ENCODE data around the gene TSC22D2.
A peak's percentile ranks its signal among the peaks of the same experiment; 100 is the strongest.
"Not testable (repeated sequence)": the region's sequence is repeated elsewhere in the genome, so short reads cannot be mapped to it uniquely, and the experiment has no call there.

Gene TSC22D2

DNA sequence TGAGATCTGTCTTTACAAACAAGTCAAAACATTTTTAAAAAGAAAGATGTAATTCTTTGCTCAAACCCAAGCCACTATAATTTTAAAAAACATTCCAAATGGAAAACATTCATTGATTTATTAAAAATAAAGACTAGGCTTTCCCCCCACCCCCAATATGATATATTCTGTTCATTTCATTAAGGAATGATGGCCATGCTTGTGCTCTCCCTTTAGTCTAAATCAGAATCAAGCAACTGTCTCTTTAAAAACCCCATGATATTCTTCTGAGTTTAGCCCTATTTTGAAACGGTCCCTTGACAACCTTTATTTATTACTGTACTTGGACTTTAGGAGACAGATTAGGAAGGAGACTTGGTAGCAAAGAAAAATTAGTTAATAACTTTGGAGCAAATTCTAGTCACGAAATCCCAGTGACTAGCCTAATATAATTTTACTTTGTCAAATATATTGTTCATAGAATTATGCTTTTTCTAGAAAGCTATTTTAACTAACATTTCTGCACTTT is 38.4 kb downstream of the TSC22D2 start:
- DNase-seq, result no peak

DNA sequence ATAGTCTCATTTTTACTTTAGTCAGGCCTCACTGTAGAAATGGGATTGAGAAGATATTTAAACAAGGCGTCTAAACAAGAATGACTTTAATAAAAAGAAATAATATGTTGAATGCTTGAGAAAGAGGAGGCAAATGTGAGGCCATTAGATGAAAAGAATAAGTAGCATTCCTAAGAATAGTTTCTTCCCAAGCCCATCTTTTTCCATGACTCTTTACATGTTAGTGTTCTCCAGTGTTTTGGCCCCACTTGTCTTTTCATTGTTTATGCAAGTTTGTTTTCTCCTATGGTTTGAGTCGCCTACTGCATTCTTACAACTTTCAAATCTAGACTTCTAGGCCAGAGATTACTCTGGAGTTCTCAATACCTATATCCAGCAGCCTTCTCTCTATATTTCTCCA is 39.0 kb downstream of the TSC22D2 start:
- DNase-seq, result no peak

DNA sequence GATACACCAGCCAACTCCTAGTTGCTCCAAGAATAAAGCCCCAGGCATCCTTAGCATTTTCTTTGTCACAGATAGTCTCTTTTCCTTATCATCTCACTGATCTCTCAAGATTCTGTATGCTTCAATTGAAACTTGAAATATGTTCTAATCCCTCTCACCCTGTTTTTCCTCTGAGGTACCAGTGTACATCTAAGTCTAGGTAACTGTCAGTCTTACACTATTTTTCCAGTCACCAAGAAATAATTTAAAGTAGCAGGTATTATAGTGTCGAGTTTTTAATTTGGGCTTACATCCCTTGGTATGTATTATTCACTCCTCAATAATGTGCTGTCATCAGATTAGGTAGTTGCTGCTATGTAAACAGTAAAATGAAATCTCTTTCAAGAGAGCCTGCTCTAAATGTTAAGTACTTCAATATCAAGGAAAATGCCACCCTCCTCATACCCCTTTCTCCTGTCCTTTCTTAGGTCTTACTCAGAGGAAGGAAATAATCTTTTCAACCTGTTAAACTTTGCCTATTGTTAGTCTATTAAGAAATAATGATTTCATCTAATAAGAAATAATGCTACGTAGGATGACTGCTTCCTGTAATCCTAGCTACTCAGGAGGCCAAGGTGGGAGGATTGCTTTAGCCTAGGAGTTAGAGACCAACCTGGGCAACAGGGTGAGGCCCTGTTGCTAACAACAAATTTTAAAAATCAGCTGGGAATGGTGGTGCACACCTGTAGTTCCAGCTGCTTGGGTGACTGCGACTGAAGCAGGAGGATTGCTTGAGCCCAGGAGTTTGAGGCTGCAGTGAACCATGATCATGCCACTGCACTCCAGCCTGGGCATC is 39.8 kb downstream of the TSC22D2 start:
- DNase-seq, result no peak

DNA sequence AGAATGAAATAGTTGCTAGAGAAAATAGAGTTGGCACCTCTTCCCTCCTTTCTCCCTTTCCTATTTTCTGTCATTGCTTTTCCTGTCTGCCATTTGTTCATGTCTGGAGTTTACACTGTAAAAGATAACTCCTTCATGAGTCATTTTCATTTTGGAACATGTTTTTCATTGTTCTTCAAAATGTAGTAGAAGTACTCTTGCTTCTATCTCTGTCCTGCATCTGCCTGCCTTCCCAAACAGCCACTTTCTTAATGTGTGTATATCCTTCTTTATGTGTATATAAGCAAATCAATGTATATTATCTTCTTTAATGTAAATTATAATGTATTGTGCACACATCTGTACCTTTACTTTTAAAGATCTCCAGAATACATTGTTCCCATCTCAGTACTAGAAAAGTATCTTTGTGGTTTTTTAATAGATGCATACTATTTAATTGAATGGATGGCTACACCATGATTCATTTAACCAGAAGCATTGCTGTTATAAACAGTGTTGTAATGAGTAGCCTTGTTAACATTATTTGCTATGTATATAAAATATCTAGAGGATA is 41.1 kb downstream of the TSC22D2 start:
- no peak for DNase-seq

DNA sequence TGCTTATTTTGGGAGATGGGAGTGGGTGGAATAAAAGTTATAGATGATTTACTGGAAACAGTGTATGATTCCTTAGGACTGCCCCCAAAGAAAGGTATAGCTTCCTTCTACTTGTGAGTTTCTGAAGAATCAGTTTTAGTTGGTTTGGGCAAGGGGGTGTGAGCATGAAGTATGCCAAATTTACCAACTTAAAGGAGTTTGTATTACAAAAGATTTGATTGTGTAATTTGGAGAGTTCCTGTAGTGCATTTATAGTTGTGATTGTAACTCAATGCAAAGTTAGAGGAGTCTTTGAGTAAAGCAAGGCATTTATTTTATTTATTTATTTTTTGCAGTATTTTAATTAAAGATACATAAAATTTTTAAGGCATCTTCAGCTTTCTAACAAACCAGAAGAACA is 42.8 kb downstream of the TSC22D2 start:
- no peak for DNase-seq

DNA sequence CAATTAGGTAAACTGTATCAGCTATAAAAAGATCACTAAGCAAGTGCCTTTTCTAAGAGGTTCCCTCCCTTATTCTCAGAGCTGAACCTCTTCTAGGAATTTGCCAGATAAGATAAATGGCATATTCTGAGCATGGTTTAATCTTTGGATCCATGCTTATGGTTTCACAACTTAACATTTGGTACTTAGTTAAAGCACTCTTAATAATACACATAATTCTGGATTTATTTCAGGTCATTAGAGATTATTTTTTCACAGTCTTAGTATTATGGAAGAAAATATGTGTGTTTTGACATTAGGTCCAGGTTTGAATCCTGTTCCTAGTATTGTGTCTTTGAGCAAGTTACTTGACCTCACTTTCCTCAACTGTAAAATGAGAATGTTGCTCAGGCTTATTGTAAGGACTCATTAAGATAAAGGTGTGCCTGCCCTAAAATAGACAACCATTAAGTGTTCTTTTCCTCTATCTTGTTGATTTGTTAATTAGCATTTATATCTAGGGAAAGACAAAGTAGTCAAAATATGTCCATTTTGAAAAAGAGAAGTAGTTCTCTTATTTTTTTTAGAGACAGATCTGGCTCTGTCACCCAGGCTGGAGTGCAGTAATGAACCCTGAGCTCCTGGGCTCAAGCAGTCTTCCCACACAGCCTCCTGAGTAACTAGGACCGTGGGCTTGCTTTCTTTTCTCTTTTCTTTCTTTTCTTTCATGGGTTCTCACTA is 43.4 kb downstream of the TSC22D2 start:
- DNase-seq, result no peak

DNA sequence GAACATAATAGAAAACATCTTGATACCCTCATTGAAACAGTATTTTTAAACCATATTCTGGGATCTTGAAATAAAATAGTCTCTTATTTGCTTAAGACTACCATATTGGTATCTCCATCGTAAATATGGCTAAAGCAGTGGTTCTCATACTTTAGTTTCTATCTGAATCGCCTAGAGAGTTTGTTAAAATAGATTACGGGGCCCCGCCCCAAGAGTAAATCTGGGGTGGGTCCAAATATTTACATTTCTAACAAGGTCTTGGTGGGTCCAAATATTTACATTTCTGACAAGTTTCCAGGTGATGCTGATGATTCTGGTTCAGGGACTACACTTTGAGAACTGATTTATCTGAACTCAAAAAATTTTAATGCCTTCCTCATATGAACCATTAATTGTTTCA is 45.3 kb downstream of the TSC22D2 start:
- DNase-seq, result no peak

DNA sequence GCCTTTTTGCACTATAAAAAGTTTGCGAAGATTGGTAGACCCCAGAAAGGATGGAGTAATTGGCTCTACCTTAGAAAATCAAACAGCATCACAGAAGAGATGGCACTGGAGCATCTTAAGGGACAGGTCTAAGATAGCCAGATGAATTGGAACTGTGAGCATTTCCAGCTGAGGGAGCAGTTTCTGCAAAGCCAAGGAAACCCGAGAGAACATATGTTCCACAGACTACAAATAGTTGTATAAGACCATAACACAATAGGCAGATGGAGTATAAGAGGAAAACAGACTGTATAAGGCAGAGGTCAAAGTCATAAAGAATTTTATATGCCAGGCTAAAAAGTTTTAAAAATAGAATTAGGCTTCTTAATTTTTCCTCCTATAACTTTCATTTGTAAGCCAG is 46.0 kb downstream of the TSC22D2 start:
- DNase-seq, result no peak

DNA sequence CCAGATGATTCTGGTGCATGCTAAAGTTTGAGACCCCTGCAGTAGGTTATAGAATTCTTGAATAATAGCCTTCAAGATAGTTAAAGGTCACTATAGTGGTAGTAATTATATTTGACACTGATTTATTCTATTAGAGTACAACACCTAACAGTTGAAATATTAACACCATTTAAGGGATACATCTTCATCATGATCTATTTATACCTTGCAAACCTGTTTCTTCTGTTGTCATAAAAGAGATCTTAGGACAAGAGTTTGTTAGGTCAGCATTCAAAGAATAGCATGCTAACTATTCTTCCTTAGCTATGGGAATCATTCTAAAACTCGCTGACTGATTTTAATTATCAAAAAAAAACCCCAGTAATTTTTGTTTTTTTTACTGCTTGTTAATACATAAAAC is 46.5 kb downstream of the TSC22D2 start:
- DNase-seq, result no peak

DNA sequence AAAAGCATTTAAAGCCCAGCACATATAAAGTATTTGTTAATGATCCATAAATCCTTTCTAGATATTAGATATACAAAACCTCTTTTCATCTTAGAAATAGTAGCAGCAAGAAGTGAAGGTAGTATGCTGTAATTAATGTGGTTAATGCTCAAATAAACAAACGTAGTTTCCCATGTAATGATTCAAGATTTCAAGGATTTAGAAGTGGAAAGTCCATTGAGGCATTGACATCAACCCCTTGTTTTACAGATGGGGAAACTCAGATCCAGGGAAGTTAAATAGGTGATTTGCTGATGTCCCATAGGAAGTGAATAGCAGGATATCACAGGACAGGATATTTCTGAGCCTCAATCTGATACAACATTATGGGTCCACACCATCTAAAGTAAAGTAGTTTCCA is 47.2 kb downstream of the TSC22D2 start:
- DNase-seq, result no peak

DNA sequence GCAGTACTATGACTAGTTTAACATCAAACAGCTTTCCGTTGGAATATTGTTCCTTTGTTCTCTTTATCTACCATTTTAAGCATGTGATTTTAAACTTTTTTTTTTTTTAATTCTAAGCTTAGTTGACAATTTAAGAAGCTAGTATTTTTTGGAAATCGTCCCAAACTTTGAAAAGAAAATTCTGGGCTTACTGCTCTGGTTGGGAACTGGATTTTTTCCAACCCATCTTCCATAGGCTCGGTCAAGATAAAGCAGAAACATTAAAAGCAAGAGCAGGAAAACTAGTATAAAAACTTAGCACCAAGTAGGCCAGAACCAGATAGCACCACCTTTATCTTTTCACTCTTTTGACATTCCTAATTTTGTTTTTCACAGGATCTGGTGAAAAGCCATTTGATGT is 49.9 kb downstream of the TSC22D2 start:
- DNase-seq, result no peak

DNA sequence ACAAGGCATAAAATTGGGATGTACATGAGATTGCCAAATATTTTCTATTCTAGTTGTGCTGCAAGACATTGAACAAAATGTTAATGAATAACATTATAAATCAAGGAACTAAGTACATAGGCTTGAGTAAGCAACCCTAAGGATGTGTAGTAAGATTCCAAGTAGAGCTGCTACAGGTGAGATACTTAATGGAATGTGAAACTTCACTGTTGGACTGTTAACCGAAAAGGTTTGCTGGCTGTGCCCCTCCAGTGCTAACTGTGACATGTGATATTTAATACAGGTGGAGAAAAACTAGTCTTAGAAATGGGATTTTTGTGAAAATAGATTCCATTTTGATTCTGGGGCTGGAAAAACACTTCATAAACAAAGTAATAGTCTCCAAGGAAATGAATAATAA is 52.4 kb downstream of the TSC22D2 start:
- no peak for DNase-seq

DNA sequence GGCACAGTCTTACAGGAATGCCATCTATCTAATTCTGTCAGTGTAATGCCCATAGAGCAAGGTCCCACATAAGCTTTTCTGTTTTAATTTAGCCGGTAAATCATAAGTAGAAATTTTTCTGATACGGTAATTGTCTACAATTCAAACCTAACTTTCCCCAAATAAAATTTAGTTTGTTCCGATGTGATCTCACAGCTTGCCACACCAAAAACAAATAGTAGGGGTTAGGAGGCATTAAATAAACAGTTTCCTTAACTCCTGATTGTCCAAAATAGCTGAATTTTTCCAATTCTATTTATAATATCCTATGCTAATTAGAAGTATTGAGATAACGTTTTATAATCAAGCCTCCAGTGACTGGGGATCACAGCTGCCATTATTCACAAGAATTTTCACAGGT is 53.3 kb downstream of the TSC22D2 start:
- no peak for DNase-seq

DNA sequence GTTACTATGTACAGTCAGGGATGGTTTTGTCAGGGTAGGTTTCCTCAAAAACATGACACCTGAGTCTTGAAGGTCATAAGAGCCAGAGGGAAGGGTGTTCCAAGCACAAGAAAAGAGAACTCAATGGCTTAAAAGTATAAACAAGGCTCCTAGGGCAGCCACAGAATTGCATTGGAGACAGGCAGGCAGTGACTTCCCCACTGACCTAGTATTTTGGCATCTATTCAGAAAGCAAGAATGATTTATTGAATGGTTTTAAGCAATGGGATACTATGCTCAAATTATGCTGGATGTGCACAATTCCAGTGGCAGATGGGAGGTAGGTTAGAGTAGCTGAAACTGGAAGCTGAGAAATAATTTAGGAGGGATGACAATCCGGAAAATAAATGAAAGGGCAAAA is 54.0 kb downstream of the TSC22D2 start:
- DNase-seq, result no peak

DNA sequence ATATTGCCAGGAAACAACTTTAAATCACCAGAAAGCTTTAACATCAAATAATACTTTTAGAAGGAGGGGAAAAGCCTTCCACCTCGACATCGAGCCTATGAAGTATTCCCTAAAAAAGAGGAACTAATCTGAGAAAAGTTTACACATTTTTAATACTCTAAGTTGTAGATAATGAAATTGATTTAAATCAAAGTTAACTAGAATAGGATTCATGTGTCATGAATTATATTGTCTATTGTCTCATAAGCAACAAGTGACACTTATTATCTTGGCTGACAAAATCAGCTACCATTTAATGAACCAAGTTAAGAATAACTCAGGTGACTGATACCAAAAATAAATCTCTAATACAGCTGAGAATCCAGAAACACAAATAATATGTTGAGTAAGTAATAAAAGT is 56.6 kb downstream of the TSC22D2 start:
- no peak for DNase-seq

DNA sequence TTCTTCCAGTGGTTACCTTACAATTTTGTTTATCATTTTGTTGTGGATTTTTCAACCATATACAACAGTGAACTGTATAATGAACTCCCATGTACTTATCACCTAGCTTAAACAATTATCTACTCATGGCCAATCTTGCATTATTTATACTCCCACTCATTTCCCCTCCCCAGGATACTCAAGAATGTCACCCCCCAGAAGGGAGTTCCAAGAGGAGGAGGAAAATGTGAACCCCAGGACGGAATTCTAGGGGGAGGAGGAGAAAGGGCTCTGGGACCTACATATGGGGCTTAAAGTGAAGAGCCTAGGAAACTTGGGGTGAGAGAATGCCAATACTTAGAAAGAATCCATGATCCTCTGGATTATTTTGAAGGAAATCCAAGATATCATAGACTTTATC is 59.3 kb downstream of the TSC22D2 start:
- DNase-seq, result no peak

DNA sequence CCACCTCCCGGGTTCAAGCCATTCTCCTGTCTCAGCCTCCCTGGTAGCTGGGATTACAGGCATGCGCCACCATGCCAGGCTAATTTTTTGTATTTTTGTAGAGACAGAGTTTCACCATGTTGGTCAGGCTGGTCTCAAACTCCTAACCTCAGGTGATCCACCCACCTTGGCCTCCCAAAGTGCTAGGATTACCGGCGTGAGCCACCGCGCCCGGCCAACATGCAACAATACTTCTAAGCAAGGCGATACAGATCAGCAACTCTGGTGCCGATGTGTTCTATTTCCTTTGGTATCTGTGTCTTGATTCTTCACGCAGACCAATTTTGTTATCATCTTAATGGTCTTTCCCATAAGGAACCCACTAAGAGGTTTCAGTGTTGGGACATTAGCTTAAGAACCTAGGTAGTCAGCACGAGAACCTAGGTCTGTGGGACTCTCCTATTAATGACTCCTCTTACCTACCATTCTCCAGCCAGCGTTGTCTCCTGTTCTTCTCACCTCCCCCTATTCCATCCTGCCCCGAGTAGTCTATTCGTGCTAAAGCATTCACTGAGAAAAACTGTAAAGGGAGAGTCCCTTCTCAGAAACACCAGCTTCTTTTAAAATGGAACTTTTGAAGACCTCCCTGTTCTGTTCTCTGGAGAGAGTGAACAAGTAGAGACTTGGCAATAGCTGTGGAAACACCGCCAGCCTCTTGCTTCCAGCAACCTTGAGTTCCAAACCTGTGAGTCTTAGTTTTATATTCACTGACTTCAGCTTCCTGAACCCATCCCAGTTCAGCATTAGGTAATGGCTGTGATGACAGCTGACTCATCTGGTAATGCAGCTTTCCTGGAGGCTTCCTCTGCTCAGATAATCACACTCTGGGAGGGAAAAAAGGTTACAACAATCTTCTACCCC is 61.2 kb downstream of the TSC22D2 start:
- DNase-seq, result peak in 6 of 58 donors; percentile 1 to 10 (median 4)

DNA sequence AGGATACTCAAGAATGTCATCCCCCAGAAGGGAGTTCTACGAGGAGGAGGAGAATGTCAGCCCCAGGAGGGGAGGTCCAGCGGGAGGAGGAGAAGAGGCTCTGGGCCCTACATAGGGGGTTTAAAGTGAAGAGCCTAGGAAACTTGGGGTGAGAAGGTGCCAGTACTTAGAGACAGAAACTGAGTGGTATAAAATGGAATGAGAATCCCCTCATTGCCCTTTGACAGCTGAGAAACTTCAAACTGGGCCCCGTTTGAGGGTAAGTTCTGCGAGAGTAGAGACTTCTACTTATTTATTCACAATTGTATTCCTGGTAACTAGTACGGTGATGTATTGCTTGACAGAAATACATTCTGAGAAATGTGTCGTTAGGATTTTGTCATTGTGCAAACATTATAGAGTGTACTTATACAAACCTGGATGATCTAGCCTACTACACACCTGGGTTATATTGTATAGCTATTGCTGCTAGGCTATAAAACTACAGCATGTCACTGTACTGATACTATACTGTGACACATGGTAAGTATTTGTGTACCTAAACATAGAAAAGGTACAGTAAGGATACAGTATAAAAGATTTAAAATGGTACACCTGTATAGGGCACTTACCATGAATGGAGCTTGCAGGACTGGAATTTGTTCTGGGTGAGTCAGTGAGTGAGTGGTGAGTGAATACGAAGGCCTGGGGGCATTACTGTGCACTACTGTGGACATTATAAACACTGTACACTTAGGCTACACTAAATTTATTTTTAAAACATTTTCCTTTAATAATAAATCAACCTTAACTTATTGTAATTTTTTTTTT is 62.0 kb downstream of the TSC22D2 start:
- DNase-seq, result no peak

DNA sequence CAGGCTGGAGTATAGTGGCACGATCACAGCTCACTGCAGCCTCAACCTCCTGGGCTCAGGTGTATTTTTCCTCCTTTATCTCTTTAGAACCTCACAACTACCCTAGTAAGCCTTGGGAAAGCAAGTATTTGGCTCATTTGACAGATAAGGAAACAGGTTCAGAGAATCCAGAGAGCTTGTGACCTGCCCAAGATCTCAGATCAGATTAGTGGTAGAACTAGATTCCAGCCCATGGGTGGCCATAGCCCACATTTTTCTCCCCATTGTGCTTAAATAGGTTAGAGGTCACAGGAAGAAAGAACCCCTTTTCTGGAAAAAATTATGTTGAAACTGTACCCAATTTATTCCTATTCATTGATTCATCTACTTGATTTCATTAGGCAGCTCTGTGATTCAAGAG is 64.3 kb downstream of the TSC22D2 start:
- DNase-seq, result no peak

DNA sequence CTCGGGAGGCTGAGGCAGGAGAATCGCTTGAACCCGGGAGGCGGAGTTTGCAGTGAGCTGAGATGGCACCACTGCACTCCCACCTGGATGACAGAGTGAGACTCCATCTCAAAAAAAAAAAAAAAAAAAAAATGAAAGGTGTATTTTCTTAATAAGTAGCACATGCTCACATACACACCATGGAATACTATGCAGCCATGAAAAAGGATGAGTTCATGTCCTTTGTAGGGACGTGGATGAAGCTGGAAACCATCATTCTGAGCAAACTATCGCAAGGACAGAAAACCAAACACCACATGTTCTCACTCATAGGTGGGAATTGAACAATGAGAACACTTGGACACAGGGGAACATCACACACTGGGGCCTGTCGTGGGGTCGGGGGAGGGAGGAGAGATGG is 65.1 kb downstream of the TSC22D2 start:
- not testable (repeated sequence) for DNase-seq

DNA sequence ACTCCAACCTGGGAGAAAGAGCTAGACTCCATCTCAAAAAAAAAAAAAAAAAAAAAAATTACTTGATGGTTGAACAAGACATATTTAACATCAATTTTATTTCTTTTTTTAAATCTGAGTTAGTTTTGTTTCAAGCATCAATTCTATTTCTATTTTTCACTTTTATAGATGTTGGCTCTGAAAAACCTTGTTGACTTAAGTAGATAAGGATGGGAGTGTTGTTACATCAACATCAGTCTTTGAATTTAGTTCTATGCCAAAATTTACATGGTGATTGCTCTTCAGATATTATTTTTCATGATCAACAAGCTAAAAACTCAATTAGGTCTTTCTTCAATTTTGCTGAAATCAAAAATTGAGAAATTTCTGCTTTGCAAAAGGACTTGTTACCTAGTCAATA is 71.3 kb downstream of the TSC22D2 start:
- DNase-seq, result no peak

Data from anterior cingulate cortex (tissue), 58 donors.